ENCODE data around the gene TTC39A.

The TTC39A gene

GRCh38 chr1:51316846-51317120 lies 13.6 kb downstream of the TTC39A start:
- no peak overlapping the region for H2BK5ac ChIP-seq (ENCODE audit: low read length)
- peak overlapping the region; percentile 41 for H3K14ac ChIP-seq (ENCODE audit: low read length)
- WGBS, 2 donors (ENCODE audit: extremely low coverage in 2 of 2, insufficient read length in 2 of 2, insufficient replicate concordance in 1 of 2): no CpG with 5 or more reads among the region's 4 CpGs
- no peak overlapping the region for H3K4ac ChIP-seq (ENCODE audit: low read length)
- no peak overlapping the region for H3K18ac ChIP-seq (ENCODE audit: low read length)
- peaks cover 0 to 7% of the 10 kb centered on the region in 2 donors for H3K4me1 ChIP-seq (ENCODE audit: control insufficient read depth in 2 of 2, insufficient read depth in 1 of 2, low read depth in 1 of 2, low read length in 2 of 2)
- no peaks in the 10 kb centered on the region for H3K9me3 ChIP-seq (replicated peaks in 1 of 2; ENCODE audit: control insufficient read depth in 2 of 2, insufficient read depth in 1 of 2, low read depth in 1 of 2, low read length in 2 of 2)
- H3K79me1 ChIP-seq (ENCODE audit: low read depth, low read length): no peaks in the 10 kb centered on the region
- peak overlapping the region; percentile 30 for H2AK5ac ChIP-seq (ENCODE audit: low read depth, low read length)
- peak overlapping the region; percentile 14 for H3K23ac ChIP-seq (ENCODE audit: low read depth, low read length, poor library complexity)
- H2BK120ac ChIP-seq (ENCODE audit: low read depth, low read length): no peak overlapping the region
- no peak overlapping the region for H2AFZ ChIP-seq (ENCODE audit: low read length)
- H3K4me2 ChIP-seq (ENCODE audit: insufficient read depth, low read length, poor library complexity, severe bottlenecking): no peak overlapping the region
- H3K36me3 ChIP-seq (replicated peaks in 1 of 2; ENCODE audit: control insufficient read depth in 2 of 2, insufficient read depth in 2 of 2, low read length in 2 of 2): no peaks in the 10 kb centered on the region
- no peak overlapping the region for H4K91ac ChIP-seq (ENCODE audit: low read depth, low read length, poor library complexity)
- H3K4me3 ChIP-seq (ENCODE audit: low read length in 2 of 2): no peak overlapping the region
- no peak overlapping the region for H2BK15ac ChIP-seq (ENCODE audit: low read length)
- peaks cover 0 to 5% (median 0%) of the 10 kb centered on the region in 3 experiments for H3K27me3 ChIP-seq (ENCODE audit: control insufficient read depth in 3 of 3, insufficient read depth in 3 of 3, low read depth in 1 of 3, low read length in 3 of 3)
- DNase-seq (ENCODE audit: low spot score): no peak
- no peak overlapping the region for H4K8ac ChIP-seq (ENCODE audit: low read depth, low read length)
- H2BK12ac ChIP-seq (ENCODE audit: low read length): peak overlapping the region; percentile 26
- no peak overlapping the region for H3K27ac ChIP-seq (replicated peaks; ENCODE audit: low read length)
- no peak overlapping the region for H3K9ac ChIP-seq (ENCODE audit: low read depth, low read length, poor library complexity)

GRCh38 chr1:51316113-51316845 lies 14.1 kb downstream of the TTC39A start:
- peak overlapping the region; percentile 53 for H3K4ac ChIP-seq (ENCODE audit: low read length)
- H2BK12ac ChIP-seq (ENCODE audit: low read length): peak overlapping the region; percentile 26
- H3K79me1 ChIP-seq (ENCODE audit: low read depth, low read length): no peaks in the 10 kb centered on the region
- H3K27ac ChIP-seq (replicated peaks; ENCODE audit: low read length): no peak overlapping the region
- no peaks in the 10 kb centered on the region for H3K9me3 ChIP-seq (replicated peaks in 1 of 2; ENCODE audit: control insufficient read depth in 2 of 2, insufficient read depth in 1 of 2, low read depth in 1 of 2, low read length in 2 of 2)
- no peak overlapping the region for H3K18ac ChIP-seq (ENCODE audit: low read length)
- no CpG with 5 or more reads among the region's 9 CpGs for WGBS, 2 donors (ENCODE audit: extremely low coverage in 2 of 2, insufficient read length in 2 of 2, insufficient replicate concordance in 1 of 2)
- H2AK5ac ChIP-seq (ENCODE audit: low read depth, low read length): peak overlapping the region; percentile 30
- H3K9ac ChIP-seq (ENCODE audit: low read depth, low read length, poor library complexity): no peak overlapping the region
- H3K4me2 ChIP-seq (ENCODE audit: insufficient read depth, low read length, poor library complexity, severe bottlenecking): no peak overlapping the region
- H3K23ac ChIP-seq (ENCODE audit: low read depth, low read length, poor library complexity): peak overlapping the region; percentile 14
- no peak overlapping the region for H4K91ac ChIP-seq (ENCODE audit: low read depth, low read length, poor library complexity)
- no peak for DNase-seq (ENCODE audit: low spot score)
- peaks cover 0 to 5% (median 0%) of the 10 kb centered on the region in 3 experiments for H3K27me3 ChIP-seq (ENCODE audit: control insufficient read depth in 3 of 3, insufficient read depth in 3 of 3, low read depth in 1 of 3, low read length in 3 of 3)
- no peak overlapping the region for H2BK5ac ChIP-seq (ENCODE audit: low read length)
- no peaks in the 10 kb centered on the region for H3K36me3 ChIP-seq (replicated peaks in 1 of 2; ENCODE audit: control insufficient read depth in 2 of 2, insufficient read depth in 2 of 2, low read length in 2 of 2)
- no peak overlapping the region for H2BK120ac ChIP-seq (ENCODE audit: low read depth, low read length)
- no peak overlapping the region for H3K4me3 ChIP-seq (ENCODE audit: low read length in 2 of 2)
- H3K14ac ChIP-seq (ENCODE audit: low read length): peak overlapping the region; percentile 41
- H3K4me1 ChIP-seq (ENCODE audit: control insufficient read depth in 2 of 2, insufficient read depth in 1 of 2, low read depth in 1 of 2, low read length in 2 of 2): peaks cover 0 to 6% of the 10 kb centered on the region in 2 donors
- peak overlapping the region; percentile 87 for H2BK15ac ChIP-seq (ENCODE audit: low read length)
- no peak overlapping the region for H2AFZ ChIP-seq (ENCODE audit: low read length)
- H4K8ac ChIP-seq (ENCODE audit: low read depth, low read length): no peak overlapping the region

- no peak overlapping the region for H3K4me2 ChIP-seq (ENCODE audit: insufficient read depth, low read length, poor library complexity, severe bottlenecking)
- H3K4ac ChIP-seq (ENCODE audit: low read length): no peak overlapping the region
- H2AK5ac ChIP-seq (ENCODE audit: low read depth, low read length): no peak overlapping the region
- no peak overlapping the region for H2BK15ac ChIP-seq (ENCODE audit: low read length)
- H4K8ac ChIP-seq (ENCODE audit: low read depth, low read length): no peak overlapping the region
- no peak overlapping the region for H3K9ac ChIP-seq (ENCODE audit: low read depth, low read length, poor library complexity)
- H3K18ac ChIP-seq (ENCODE audit: low read length): no peak overlapping the region
- no peak overlapping the region for H3K27ac ChIP-seq (replicated peaks; ENCODE audit: low read length)
- H3K14ac ChIP-seq (ENCODE audit: low read length): no peak overlapping the region
- no peak overlapping the region for H2AFZ ChIP-seq (ENCODE audit: low read length)
- H3K36me3 ChIP-seq (replicated peaks in 1 of 2; ENCODE audit: control insufficient read depth in 2 of 2, insufficient read depth in 2 of 2, low read length in 2 of 2): no peaks in the 10 kb centered on the region
- no CpG with 5 or more reads among the region's 3 CpGs for WGBS, 2 donors (ENCODE audit: extremely low coverage in 2 of 2, insufficient read length in 2 of 2, insufficient replicate concordance in 1 of 2)
- no peak overlapping the region for H2BK5ac ChIP-seq (ENCODE audit: low read length)
- H3K4me3 ChIP-seq (ENCODE audit: low read length in 2 of 2): no peak overlapping the region
- no peaks in the 10 kb centered on the region for H3K9me3 ChIP-seq (replicated peaks in 1 of 2; ENCODE audit: control insufficient read depth in 2 of 2, insufficient read depth in 1 of 2, low read depth in 1 of 2, low read length in 2 of 2)
- H2BK120ac ChIP-seq (ENCODE audit: low read depth, low read length): no peak overlapping the region
- no peaks in the 10 kb centered on the region for H3K79me1 ChIP-seq (ENCODE audit: low read depth, low read length)
- no peak overlapping the region for H2BK12ac ChIP-seq (ENCODE audit: low read length)
- no peak overlapping the region for H3K23ac ChIP-seq (ENCODE audit: low read depth, low read length, poor library complexity)
- DNase-seq (ENCODE audit: low spot score): no peak
- H3K4me1 ChIP-seq (ENCODE audit: control insufficient read depth in 2 of 2, insufficient read depth in 1 of 2, low read depth in 1 of 2, low read length in 2 of 2): peaks cover 2 to 6% of the 10 kb centered on the region in 2 donors
- no peak overlapping the region for H4K91ac ChIP-seq (ENCODE audit: low read depth, low read length, poor library complexity)
- H3K27me3 ChIP-seq (ENCODE audit: control insufficient read depth in 3 of 3, insufficient read depth in 3 of 3, low read depth in 1 of 3, low read length in 3 of 3): peaks cover 0 to 5% (median 0%) of the 10 kb centered on the region in 3 experiments
These were observed 15.4 kb downstream of the TTC39A start for GRCh38 chr1:51314974-51315373.

GRCh38 chr1:51313961-51314777 lies 16.2 kb downstream of the TTC39A start:
- no peak overlapping the region for H2AFZ ChIP-seq (ENCODE audit: low read length)
- H2BK12ac ChIP-seq (ENCODE audit: low read length): no peak overlapping the region
- peaks cover 0 to 6% (median 0%) of the 10 kb centered on the region in 3 experiments for H3K27me3 ChIP-seq (ENCODE audit: control insufficient read depth in 3 of 3, insufficient read depth in 3 of 3, low read depth in 1 of 3, low read length in 3 of 3)
- H3K4ac ChIP-seq (ENCODE audit: low read length): no peak overlapping the region
- H2BK5ac ChIP-seq (ENCODE audit: low read length): no peak overlapping the region
- no CpG with 5 or more reads among the region's 12 CpGs for WGBS, 2 donors (ENCODE audit: extremely low coverage in 2 of 2, insufficient read length in 2 of 2, insufficient replicate concordance in 1 of 2)
- no peak overlapping the region for H3K27ac ChIP-seq (replicated peaks; ENCODE audit: low read length)
- no peak overlapping the region for H3K4me2 ChIP-seq (ENCODE audit: insufficient read depth, low read length, poor library complexity, severe bottlenecking)
- H3K4me3 ChIP-seq (ENCODE audit: low read length in 2 of 2): no peak overlapping the region
- peaks cover 2 to 8% of the 10 kb centered on the region in 2 donors for H3K4me1 ChIP-seq (ENCODE audit: control insufficient read depth in 2 of 2, insufficient read depth in 1 of 2, low read depth in 1 of 2, low read length in 2 of 2)
- no peaks in the 10 kb centered on the region for H3K36me3 ChIP-seq (replicated peaks in 1 of 2; ENCODE audit: control insufficient read depth in 2 of 2, insufficient read depth in 2 of 2, low read length in 2 of 2)
- no peak overlapping the region for H2BK15ac ChIP-seq (ENCODE audit: low read length)
- no peak overlapping the region for H4K8ac ChIP-seq (ENCODE audit: low read depth, low read length)
- no peaks in the 10 kb centered on the region for H3K79me1 ChIP-seq (ENCODE audit: low read depth, low read length)
- no peak overlapping the region for H4K91ac ChIP-seq (ENCODE audit: low read depth, low read length, poor library complexity)
- no peak overlapping the region for H3K9ac ChIP-seq (ENCODE audit: low read depth, low read length, poor library complexity)
- H3K18ac ChIP-seq (ENCODE audit: low read length): peak overlapping the region; percentile 12
- no peak for DNase-seq (ENCODE audit: low spot score)
- H3K9me3 ChIP-seq (replicated peaks in 1 of 2; ENCODE audit: control insufficient read depth in 2 of 2, insufficient read depth in 1 of 2, low read depth in 1 of 2, low read length in 2 of 2): no peaks in the 10 kb centered on the region
- H3K14ac ChIP-seq (ENCODE audit: low read length): no peak overlapping the region
- no peak overlapping the region for H2BK120ac ChIP-seq (ENCODE audit: low read depth, low read length)
- no peak overlapping the region for H2AK5ac ChIP-seq (ENCODE audit: low read depth, low read length)
- peak overlapping the region; percentile 4 for H3K23ac ChIP-seq (ENCODE audit: low read depth, low read length, poor library complexity)

Measured in neuronal stem cell (in vitro differentiated cells).